SU-DHL-6 (cell line): ENCODE results near the gene TRAPPC10.

Experiments
- H2AFZ ChIP-seq: fragments of 200-600 bp; sonication (generic); 2 replicates; pipeline ENCODE4 v1.6.1; 2014; ENCODE audit warnings: low read depth, mild to moderate bottlenecking, moderate library complexity, mixed read lengths, antibody characterized with exemption, low read length; ENCODE audit not compliant: severe bottlenecking
- H3F3A ChIP-seq: fragments of 200-600 bp; shearing (Covaris generic); 2 replicates; pipeline ENCODE4 v1.6.0; 2016; ENCODE audit warnings: antibody characterized with exemption, mild to moderate bottlenecking; ENCODE audit not compliant: insufficient read depth
- H3K27ac ChIP-seq: fragments of 200-600 bp; sonication (generic); 2 replicates; pipeline ENCODE4 v1.5.1; 2016; ENCODE audit warnings: low read depth, mild to moderate bottlenecking, low read length, moderate library complexity, mixed read lengths
- H3K27me3 ChIP-seq: fragments of 200-600 bp; sonication (generic), shearing (Covaris generic); 2 replicates; pipeline ENCODE4 v1.6.0; 2014; ENCODE audit warnings: mild to moderate bottlenecking, low read length
- H3K36me3 ChIP-seq: fragments of 200-600 bp; sonication (generic); 2 replicates; pipeline ENCODE4 v1.6.1; 2014; ENCODE audit warnings: mild to moderate bottlenecking, low read length, mixed read lengths
- H3K4me2 ChIP-seq: fragments of 300-600, 200-600 bp; shearing (Covaris generic), sonication (generic); 2 replicates; pipeline ENCODE4 v1.6.0; 2014; ENCODE audit warnings: low read length, low read depth, mild to moderate bottlenecking; ENCODE audit not compliant: poor library complexity, severe bottlenecking
- H3K4me3 ChIP-seq: fragments of 200-600 bp; sonication (generic); 2 replicates; pipeline ENCODE4 v1.5.1; 2014; ENCODE audit warnings: antibody characterized with exemption, low read length, mild to moderate bottlenecking, mixed read lengths; ENCODE audit not compliant: insufficient read depth, poor library complexity, severe bottlenecking
- H3K79me2 ChIP-seq: fragments of 200-600 bp; sonication (generic); 2 replicates; pipeline ENCODE4 v1.6.1; 2014; ENCODE audit warnings: mild to moderate bottlenecking, low read length, moderate library complexity; ENCODE audit not compliant: insufficient read depth
- H3K9ac ChIP-seq: fragments of 200-600 bp; sonication (generic); 2 replicates; pipeline ENCODE4 v1.7.0; 2014; ENCODE audit warnings: mild to moderate bottlenecking, low read length
- H3K9me2 ChIP-seq: fragments of 200-600 bp; sonication (generic); replicated peaks from 2 replicates; pipeline ENCODE4 v1.6.1; 2014; ENCODE audit warnings: low read length; ENCODE audit not compliant: insufficient read depth
- H3K9me3 ChIP-seq: fragments of 200-600 bp; sonication (generic); 2 replicates; pipeline ENCODE4 v1.6.1; 2014; ENCODE audit warnings: low read length, mixed read lengths; ENCODE audit not compliant: insufficient read depth
- H4K20me1 ChIP-seq: fragments of 200-600 bp; sonication (generic); 2 replicates; pipeline ENCODE4 v1.6.1; 2014; ENCODE audit warnings: low read depth, mild to moderate bottlenecking, antibody characterized with exemption, low read length, moderate library complexity, mixed read lengths
- CTCF ChIP-seq: fragments of 200-600 bp; sonication (generic); IDR thresholded peaks from one replicate; pipeline ENCODE4 v1.5.1; 2017; ENCODE audit warnings: antibody characterized with exemption, mild to moderate bottlenecking, low read length, moderate library complexity; ENCODE audit not compliant: insufficient read depth, poor library complexity, severe bottlenecking
- EZH2phosphoT487 ChIP-seq: fragments of 200-600 bp; sonication (generic), shearing (Covaris generic); conservative IDR thresholded peaks from 2 replicates; pipeline ENCODE4 v1.6.1; 2018; ENCODE audit warnings: mild to moderate bottlenecking, antibody characterized with exemption, low read length, moderate library complexity, mixed read lengths

TRAPPC10 gene

DNA sequence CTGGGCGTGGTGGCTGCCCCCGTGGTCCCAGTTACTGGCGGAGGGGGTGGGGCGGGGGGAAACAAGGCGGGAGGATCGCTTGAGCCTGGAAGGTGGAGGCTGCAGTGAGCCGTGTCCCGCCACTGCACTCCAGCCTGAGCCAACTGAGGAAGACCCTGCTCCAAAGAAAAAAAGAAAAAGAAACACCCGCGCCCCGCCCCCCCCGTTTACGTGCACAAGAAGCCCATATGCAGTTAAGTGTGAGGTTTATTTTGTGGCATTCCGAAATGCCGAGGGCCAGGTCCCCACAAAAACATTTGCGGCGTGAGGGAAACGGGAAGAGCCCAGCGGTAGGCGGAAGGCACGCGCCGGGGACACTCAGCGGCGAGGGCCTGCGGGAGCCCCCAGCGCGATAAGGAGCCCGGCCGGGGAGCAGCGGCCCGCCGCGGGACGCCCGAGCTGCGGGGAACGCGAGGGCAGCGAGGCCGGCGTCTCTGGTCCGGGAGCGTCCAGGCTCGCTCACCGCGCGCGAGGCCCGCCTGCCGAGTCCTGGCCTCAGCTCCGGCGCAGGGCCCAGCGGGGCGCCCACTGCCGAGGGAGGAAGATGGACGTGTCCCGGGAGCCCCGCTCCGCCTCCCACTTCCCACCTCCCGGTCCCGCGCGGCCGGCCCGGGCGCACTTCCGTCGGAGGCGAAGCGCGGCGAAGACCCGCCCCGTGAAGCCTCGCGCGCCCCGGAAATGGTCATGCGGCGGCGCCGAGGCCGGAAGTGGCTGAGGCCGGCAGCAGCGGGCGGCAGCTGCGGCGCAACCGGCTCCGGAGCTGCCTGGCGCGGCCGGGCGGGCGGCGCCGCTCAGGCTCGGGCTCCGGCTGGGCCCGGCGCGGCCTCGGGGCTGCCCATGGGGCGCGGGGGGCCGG is at the start of gene TRAPPC10:
Gene TRAPPC10, plus strand, starts transcription at position 731 of the 895 bp plus-strand sequence. CDS start 185 bp downstream, outside the sequence.
- H3K4me3 ChIP-seq: peak within 1 kb of the TSS; percentile 75
- peaks cover 44% of the 10 kb centered on the region for H3K79me2 ChIP-seq
- no peaks in the 10 kb centered on the region for H3K9me2 ChIP-seq
- peak within 1 kb of the TSS; percentile 90 for H3K4me2 ChIP-seq
- peak within 1 kb of the TSS; percentile 37 for H2AFZ ChIP-seq
- H3K27ac ChIP-seq: peak within 1 kb of the TSS; percentile 76
- TF ChIP-seq EZH2phosphoT487 (no peak), CTCF (no peak)
- H3K9ac ChIP-seq: peak within 1 kb of the TSS; percentile 92
- no peaks in the 10 kb centered on the region for H3K27me3 ChIP-seq
- peaks cover 19% of the 10 kb centered on the region for H3F3A ChIP-seq
- H4K20me1 ChIP-seq: peaks cover 9% of the 10 kb centered on the region; the same call in 1 of the 2 replicates
- no peaks in the 10 kb centered on the region for H3K9me3 ChIP-seq
- H3K36me3 ChIP-seq: no peaks in the 10 kb centered on the region

DNA sequence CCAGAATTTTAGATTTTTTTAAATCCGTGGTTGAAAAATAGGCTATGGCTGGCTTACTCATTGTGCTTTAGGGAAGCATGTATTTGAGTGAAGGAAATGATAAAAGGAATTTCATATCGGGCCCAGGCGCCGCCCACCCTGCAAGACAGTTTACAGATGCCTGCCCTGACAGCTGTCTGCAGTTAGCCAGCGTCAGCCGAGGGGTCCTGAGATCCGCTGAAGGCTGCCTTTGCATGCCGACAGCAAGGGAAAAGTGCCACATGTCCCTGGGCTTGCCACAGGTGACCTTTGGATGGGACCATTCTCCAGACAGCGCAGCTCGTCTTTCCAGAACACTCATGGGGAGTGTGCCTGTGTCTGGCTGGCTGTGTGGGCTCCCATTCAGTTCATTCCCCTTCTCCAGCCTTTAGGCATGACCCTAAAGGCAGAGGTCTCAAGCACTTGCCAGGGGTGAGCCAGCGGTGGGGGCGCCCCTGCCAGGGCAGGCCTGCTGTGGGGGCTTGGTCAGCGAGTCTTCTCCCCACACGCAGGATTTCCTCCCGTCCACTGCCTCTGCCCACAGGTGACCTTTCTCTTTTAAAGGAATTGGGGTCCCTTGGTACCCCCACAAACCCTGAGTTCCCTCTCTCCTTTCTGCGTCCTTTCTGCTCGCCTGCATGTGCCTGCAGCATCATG is 46.1 kb upstream of the TRAPPC10 start:
- H3K4me2 ChIP-seq: no peak overlapping the region
- no peak overlapping the region for H3K4me3 ChIP-seq
- H3K9me3 ChIP-seq: no peaks in the 10 kb centered on the region
- H3K9me2 ChIP-seq: no peaks in the 10 kb centered on the region
- TF ChIP-seq EZH2phosphoT487: no peak
- TF ChIP-seq CTCF: no peak
- H3K36me3 ChIP-seq: no peaks in the 10 kb centered on the region
- H2AFZ ChIP-seq: no peak overlapping the region
- no peak overlapping the region for H3K9ac ChIP-seq
- no peaks in the 10 kb centered on the region for H3K27me3 ChIP-seq
- no peak overlapping the region for H3K27ac ChIP-seq
- H3F3A ChIP-seq: no peaks in the 10 kb centered on the region
- no peaks in the 10 kb centered on the region for H3K79me2 ChIP-seq
- no peaks in the 10 kb centered on the region for H4K20me1 ChIP-seq

- Histone ChIP-seq H3K27ac (no peak overlapping the region), H4K20me1 (no peaks in the 10 kb centered on the region), H3K9ac (no peak overlapping the region), H3K36me3 (no peaks in the 10 kb centered on the region), H3K79me2 (no peaks in the 10 kb centered on the region), H3K27me3 (no peaks in the 10 kb centered on the region), H3F3A (no peaks in the 10 kb centered on the region), H3K9me3 (no peaks in the 10 kb centered on the region), H2AFZ (no peak overlapping the region), H3K4me2 (no peak overlapping the region), H3K4me3 (no peak overlapping the region), H3K9me2 (no peaks in the 10 kb centered on the region)
- no peak for TF ChIP-seq CTCF
- TF ChIP-seq EZH2phosphoT487: no peak
Measured at GRCh38 chr21:43966946-43967512, 45.1 kb upstream of the TRAPPC10 start.
